ENCODE results near the gene DAAM2.

Gene DAAM2

GRCh38 chr6:39797751-39798150 lies 5.6 kb downstream of the DAAM2 start:
- FAIRE-seq (no peak), DNase-seq (ENCODE audit: insufficient read length, low spot score) (no peak)
- TF ChIP-seq PAX5 (IDR thresholded peaks at IDR 0.05; ENCODE audit: insufficient read depth, low read length, severe bottlenecking) (no peak), POLR2A (IDR thresholded peaks at IDR 0.05; ENCODE audit: low read depth, low read length) (no peak), SPI1 (IDR thresholded peaks at IDR 0.05; ENCODE audit: low read depth, low read length) (no peak), POU2F2 (IDR thresholded peaks at IDR 0.05; ENCODE audit: low read depth, low read length) (no peak), POLR2AphosphoS5 (IDR thresholded peaks at IDR 0.05; ENCODE audit: low read depth, low read length) (no peak), TAF1 (IDR thresholded peaks at IDR 0.05; ENCODE audit: low read depth, low read length) (no peak)

GRCh38 chr6:39800034-39801032 lies 8.2 kb downstream of the DAAM2 start:
- FAIRE-seq: no peak
- no peak for DNase-seq (ENCODE audit: insufficient read length, low spot score)
- TF ChIP-seq TAF1 (IDR thresholded peaks at IDR 0.05; ENCODE audit: low read depth, low read length): no peak
- no peak for TF ChIP-seq POLR2AphosphoS5 (IDR thresholded peaks at IDR 0.05; ENCODE audit: low read depth, low read length)
- TF ChIP-seq POLR2A (IDR thresholded peaks at IDR 0.05; ENCODE audit: low read depth, low read length): no peak
- no peak for TF ChIP-seq PAX5 (IDR thresholded peaks at IDR 0.05; ENCODE audit: insufficient read depth, low read length, severe bottlenecking)
- TF ChIP-seq POU2F2 (IDR thresholded peaks at IDR 0.05; ENCODE audit: low read depth, low read length): no peak
- no peak for TF ChIP-seq SPI1 (IDR thresholded peaks at IDR 0.05; ENCODE audit: low read depth, low read length)

GRCh38 chr6:39801456-39802251 lies 9.5 kb downstream of the DAAM2 start:
- no peak for TF ChIP-seq POU2F2 (IDR thresholded peaks at IDR 0.05; ENCODE audit: low read depth, low read length)
- TF ChIP-seq SPI1 (IDR thresholded peaks at IDR 0.05; ENCODE audit: low read depth, low read length): no peak
- TF ChIP-seq POLR2A (IDR thresholded peaks at IDR 0.05; ENCODE audit: low read depth, low read length): no peak
- no peak for TF ChIP-seq TAF1 (IDR thresholded peaks at IDR 0.05; ENCODE audit: low read depth, low read length)
- TF ChIP-seq POLR2AphosphoS5 (IDR thresholded peaks at IDR 0.05; ENCODE audit: low read depth, low read length): no peak
- no peak for TF ChIP-seq PAX5 (IDR thresholded peaks at IDR 0.05; ENCODE audit: insufficient read depth, low read length, severe bottlenecking)
- DNase-seq (ENCODE audit: insufficient read length, low spot score) (no peak), FAIRE-seq (no peak)

GRCh38 chr6:39803872-39804271 lies 11.7 kb downstream of the DAAM2 start:
- FAIRE-seq (no peak), DNase-seq (ENCODE audit: insufficient read length, low spot score) (no peak)
- TF ChIP-seq PAX5 (IDR thresholded peaks at IDR 0.05; ENCODE audit: insufficient read depth, low read length, severe bottlenecking): no peak
- no peak for TF ChIP-seq POLR2AphosphoS5 (IDR thresholded peaks at IDR 0.05; ENCODE audit: low read depth, low read length)
- TF ChIP-seq POLR2A (IDR thresholded peaks at IDR 0.05; ENCODE audit: low read depth, low read length): no peak
- TF ChIP-seq POU2F2 (IDR thresholded peaks at IDR 0.05; ENCODE audit: low read depth, low read length): no peak
- no peak for TF ChIP-seq SPI1 (IDR thresholded peaks at IDR 0.05; ENCODE audit: low read depth, low read length)
- TF ChIP-seq TAF1 (IDR thresholded peaks at IDR 0.05; ENCODE audit: low read depth, low read length): no peak

- no peak for TF ChIP-seq POLR2AphosphoS5 (IDR thresholded peaks at IDR 0.05; ENCODE audit: low read depth, low read length)
- no peak for TF ChIP-seq POLR2A (IDR thresholded peaks at IDR 0.05; ENCODE audit: low read depth, low read length)
- TF ChIP-seq PAX5 (IDR thresholded peaks at IDR 0.05; ENCODE audit: insufficient read depth, low read length, severe bottlenecking): no peak
- no peak for TF ChIP-seq SPI1 (IDR thresholded peaks at IDR 0.05; ENCODE audit: low read depth, low read length)
- no peak for TF ChIP-seq POU2F2 (IDR thresholded peaks at IDR 0.05; ENCODE audit: low read depth, low read length)
- no peak for TF ChIP-seq TAF1 (IDR thresholded peaks at IDR 0.05; ENCODE audit: low read depth, low read length)
- DNase-seq (ENCODE audit: insufficient read length, low spot score): no peak
- FAIRE-seq: no peak
Observed at GRCh38 chr6:39804466-39805065, 12.4 kb downstream of the DAAM2 start.

GRCh38 chr6:39806278-39806677 lies 14.1 kb downstream of the DAAM2 start:
- no peak for FAIRE-seq

GRCh38 chr6:39808346-39808745 lies 16.2 kb downstream of the DAAM2 start:
- DNase-seq (ENCODE audit: insufficient read length, low spot score): no peak
- no peak for FAIRE-seq
- no peak for TF ChIP-seq SPI1 (IDR thresholded peaks at IDR 0.05; ENCODE audit: low read depth, low read length)
- TF ChIP-seq PAX5 (IDR thresholded peaks at IDR 0.05; ENCODE audit: insufficient read depth, low read length, severe bottlenecking): no peak
- TF ChIP-seq TAF1 (IDR thresholded peaks at IDR 0.05; ENCODE audit: low read depth, low read length): no peak
- no peak for TF ChIP-seq POLR2A (IDR thresholded peaks at IDR 0.05; ENCODE audit: low read depth, low read length)
- TF ChIP-seq POLR2AphosphoS5 (IDR thresholded peaks at IDR 0.05; ENCODE audit: low read depth, low read length): no peak
- TF ChIP-seq POU2F2 (IDR thresholded peaks at IDR 0.05; ENCODE audit: low read depth, low read length): no peak

More at GRCh38 chr6:39806278-39806677, 14.1 kb downstream of the DAAM2 start:
- TF ChIP-seq PAX5 (IDR thresholded peaks at IDR 0.05; ENCODE audit: insufficient read depth, low read length, severe bottlenecking): no peak
- no peak for TF ChIP-seq POLR2A (IDR thresholded peaks at IDR 0.05; ENCODE audit: low read depth, low read length)
- TF ChIP-seq TAF1 (IDR thresholded peaks at IDR 0.05; ENCODE audit: low read depth, low read length): no peak
- TF ChIP-seq SPI1 (IDR thresholded peaks at IDR 0.05; ENCODE audit: low read depth, low read length): no peak
- no peak for TF ChIP-seq POU2F2 (IDR thresholded peaks at IDR 0.05; ENCODE audit: low read depth, low read length)
- no peak for TF ChIP-seq POLR2AphosphoS5 (IDR thresholded peaks at IDR 0.05; ENCODE audit: low read depth, low read length)
- DNase-seq (ENCODE audit: insufficient read length, low spot score): no peak

GRCh38 chr6:39808964-39809363 lies 16.8 kb downstream of the DAAM2 start:
- DNase-seq (ENCODE audit: insufficient read length, low spot score): no peak
- FAIRE-seq: no peak
- no peak for TF ChIP-seq POLR2A (IDR thresholded peaks at IDR 0.05; ENCODE audit: low read depth, low read length)
- no peak for TF ChIP-seq SPI1 (IDR thresholded peaks at IDR 0.05; ENCODE audit: low read depth, low read length)
- TF ChIP-seq POLR2AphosphoS5 (IDR thresholded peaks at IDR 0.05; ENCODE audit: low read depth, low read length): no peak
- TF ChIP-seq TAF1 (IDR thresholded peaks at IDR 0.05; ENCODE audit: low read depth, low read length): no peak
- no peak for TF ChIP-seq PAX5 (IDR thresholded peaks at IDR 0.05; ENCODE audit: insufficient read depth, low read length, severe bottlenecking)
- TF ChIP-seq POU2F2 (IDR thresholded peaks at IDR 0.05; ENCODE audit: low read depth, low read length): no peak

Data from GM12891 (cell line).